ENCODE measurements around the gene RNF125.
A peak's percentile ranks its signal among the peaks of the same experiment; 100 is the strongest.

- TF ChIP-seq RAD21 (conservative IDR thresholded peaks at IDR 0.05 in 1 of 2, IDR thresholded peaks at IDR 0.05 in 1 of 2) (no peak), CTCF (IDR thresholded peaks at IDR 0.05) (no peak), POLR2A (IDR thresholded peaks at IDR 0.05; ENCODE audit: low read length) (peak; percentile 48), REST (IDR thresholded peaks at IDR 0.05) (no peak), RFX5 (IDR thresholded peaks at IDR 0.05) (no peak), CEBPB (IDR thresholded peaks at IDR 0.05) (no peak), GATA3 (IDR thresholded peaks at IDR 0.05; ENCODE audit: borderline replicate concordance) (no peak), ZC3H11A (IDR thresholded peaks at IDR 0.05) (no peak), EP300 (IDR thresholded peaks at IDR 0.05) (no peak), MYC (IDR thresholded peaks at IDR 0.05; ENCODE audit: borderline replicate concordance, low read length) (peak; percentile 20), PHF8 (IDR thresholded peaks at IDR 0.05; ENCODE audit: borderline replicate concordance, low read depth) (peak; percentile 92)
Measured at GRCh38 chr18:32091724-32092421, 73.2 kb downstream of the RNF125 start, which contains the start of gene RNF138.
